OCI-LY1 (cell line): ENCODE data around the gene ZBTB45.

Experiments
- CTCF ChIP-seq: fragments of 200-600 bp; sonication (generic), shearing (Covaris generic); IDR thresholded peaks from 2 replicates; pipeline ENCODE4 v1.5.1; 2017; ENCODE audit warnings: mild to moderate bottlenecking, antibody characterized with exemption, low read length, moderate library complexity, mixed read lengths
- EZH2 ChIP-seq: fragments of 200-600 bp; sonication (generic), shearing (Covaris generic); IDR thresholded peaks from 2 replicates; pipeline ENCODE4 v1.8.0; 2017; ENCODE audit warnings: borderline replicate concordance, mixed run types, mild to moderate bottlenecking, antibody characterized with exemption, low read length, moderate library complexity, mixed read lengths

- TF ChIP-seq CTCF (no peak), EZH2 (no peak)
Measured at GRCh38 chr19:58477130-58477529, 42.5 kb downstream of the ZBTB45 start.
